ENCODE measurements around the gene SLC9A3. TPM values are rescaled to one million over a fixed set of nuclear protein-coding genes. Genes with fewer than 3 reads are reported as not detected.
"Not testable (repeated sequence)": the region's sequence is repeated elsewhere in the genome, so short reads cannot be mapped to it uniquely, and the experiment has no call there.

The SLC9A3 gene
- polyA plus RNA-seq, 10 donors = 1.3 to 3.3 (median 1.9) TPM

- no peak for DNase-seq
Measured at GRCh38 chr5:491119-491855, 33.0 kb downstream of the SLC9A3 start.

DNA sequence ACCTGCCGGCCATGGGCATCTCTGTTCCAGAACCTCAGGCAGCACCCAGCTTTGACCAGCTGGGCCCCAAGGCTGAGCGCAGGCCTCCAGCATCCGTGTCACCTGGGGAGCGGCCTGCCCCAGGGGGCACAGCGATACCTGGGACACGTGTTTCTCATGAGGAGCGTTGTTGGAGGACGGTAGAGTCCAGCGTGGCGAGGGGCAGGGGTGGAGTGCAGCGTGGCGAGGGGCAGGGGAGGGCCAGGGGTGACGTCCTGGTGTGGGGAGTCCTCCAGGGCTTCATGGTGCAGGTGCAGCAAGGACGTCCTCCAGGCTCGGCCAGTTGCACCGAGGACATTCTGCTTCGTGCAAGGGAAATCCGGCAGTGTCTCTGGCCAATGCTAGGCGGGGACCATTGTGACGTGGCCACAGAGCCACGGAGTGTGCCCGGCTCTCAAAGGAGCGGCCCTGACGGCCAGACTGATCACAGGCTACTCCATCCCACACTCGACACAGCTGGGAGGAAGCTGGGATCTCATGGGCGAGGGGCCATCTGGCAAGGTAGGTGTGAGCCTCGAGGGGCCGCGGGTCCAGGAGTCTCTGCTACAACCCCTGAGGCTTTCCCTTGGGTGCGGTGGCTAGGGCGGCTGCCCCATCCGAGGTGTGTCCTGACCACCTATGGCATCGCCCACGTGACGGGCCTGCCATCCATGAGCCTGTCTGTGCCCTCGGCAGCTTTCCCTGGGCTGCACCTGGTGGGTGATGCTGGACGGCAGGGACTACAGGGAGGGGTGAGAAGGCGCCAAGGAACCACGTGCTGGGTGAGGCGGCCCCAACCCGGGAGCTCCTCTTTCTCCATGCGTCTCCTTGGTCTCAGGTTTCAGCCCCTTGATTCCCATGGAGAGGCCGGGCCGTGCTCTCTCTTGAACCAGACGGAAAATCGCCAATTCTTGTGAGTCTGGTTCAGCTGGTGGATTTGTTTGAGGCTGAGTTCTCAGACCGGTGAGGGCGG lies 33.8 kb downstream of the SLC9A3 start:
- DNase-seq = no peak

GRCh38 chr5:489689-490080 lies 34.6 kb downstream of the SLC9A3 start:
- DNase-seq = no peak

DNA sequence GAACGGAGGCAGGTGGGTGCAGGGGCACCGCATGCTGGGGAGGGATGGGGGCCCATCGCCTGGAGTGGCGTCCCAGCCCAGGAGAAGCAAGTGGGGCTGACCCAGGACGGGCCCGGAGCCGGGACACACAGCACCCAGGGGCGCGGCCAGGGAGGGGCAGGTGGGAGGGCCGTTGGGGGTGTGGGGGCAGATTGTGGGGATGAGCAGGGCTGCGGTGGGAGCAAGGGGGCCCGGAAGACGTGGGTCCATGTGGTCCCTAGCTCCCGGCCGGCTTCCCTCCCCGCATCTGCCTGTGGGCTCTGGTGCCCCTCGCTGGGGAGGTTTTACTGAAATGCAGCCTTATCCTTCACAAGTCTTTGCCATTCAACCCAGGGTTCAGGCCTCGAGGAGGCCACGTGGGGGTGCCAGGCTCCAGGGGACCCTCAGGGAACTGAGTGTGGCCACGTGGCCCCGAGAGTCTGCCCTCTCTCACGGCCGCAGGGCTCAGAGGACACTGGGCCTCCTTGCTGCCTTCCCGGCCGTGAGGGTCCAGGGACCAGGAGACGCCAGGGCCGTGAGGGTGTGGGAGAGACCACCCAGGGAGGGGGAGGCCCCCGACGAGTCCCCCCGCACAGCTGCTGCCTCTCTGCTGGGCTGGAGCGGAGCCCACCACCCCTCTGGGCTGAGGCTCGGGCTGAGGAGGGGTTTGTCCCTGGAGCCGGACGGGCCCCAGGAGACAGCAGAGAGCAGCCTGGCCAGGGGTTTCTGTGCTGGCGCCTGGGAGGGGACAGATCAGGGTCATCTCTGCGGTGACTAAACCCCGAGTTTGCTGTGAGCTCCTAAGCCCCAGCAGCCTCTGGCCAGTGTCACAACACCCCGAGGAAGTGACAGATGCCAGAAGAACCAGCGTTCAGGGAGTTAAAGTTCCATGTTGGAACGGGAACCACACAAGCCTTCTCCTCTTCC lies 35.2 kb downstream of the SLC9A3 start:
- DNase-seq = no peak

- DNase-seq = no peak
Measured at GRCh38 chr5:488241-488640, 36.0 kb downstream of the SLC9A3 start.

- DNase-seq = not testable (repeated sequence)
Measured at GRCh38 chr5:486597-486996, 37.7 kb downstream of the SLC9A3 start.

- DNase-seq = no peak
Measured at GRCh38 chr5:485946-486491, 38.2 kb downstream of the SLC9A3 start.

GRCh38 chr5:485113-485945 lies 38.9 kb downstream of the SLC9A3 start:
- DNase-seq = no peak

DNA sequence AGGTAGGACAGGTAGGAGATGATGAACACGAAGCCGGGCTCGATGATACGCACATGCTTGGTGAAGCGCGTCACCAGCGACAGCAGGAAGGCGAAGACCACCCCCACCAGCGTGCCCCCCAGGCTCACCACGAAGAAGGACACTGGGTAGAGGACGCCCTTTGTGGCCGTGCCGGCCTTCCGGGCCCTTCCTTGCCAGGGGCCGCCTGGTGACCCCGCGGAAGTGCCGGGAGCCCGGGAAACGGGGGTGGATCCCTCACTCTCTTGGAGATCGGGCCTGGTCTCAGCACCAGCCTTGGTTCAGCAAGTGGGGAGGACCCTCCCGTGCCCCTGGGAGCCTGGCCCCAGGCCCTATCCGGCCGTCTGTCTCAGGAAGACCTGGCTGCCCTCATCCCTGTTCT lies 39.7 kb downstream of the SLC9A3 start:
- DNase-seq = no peak

DNA sequence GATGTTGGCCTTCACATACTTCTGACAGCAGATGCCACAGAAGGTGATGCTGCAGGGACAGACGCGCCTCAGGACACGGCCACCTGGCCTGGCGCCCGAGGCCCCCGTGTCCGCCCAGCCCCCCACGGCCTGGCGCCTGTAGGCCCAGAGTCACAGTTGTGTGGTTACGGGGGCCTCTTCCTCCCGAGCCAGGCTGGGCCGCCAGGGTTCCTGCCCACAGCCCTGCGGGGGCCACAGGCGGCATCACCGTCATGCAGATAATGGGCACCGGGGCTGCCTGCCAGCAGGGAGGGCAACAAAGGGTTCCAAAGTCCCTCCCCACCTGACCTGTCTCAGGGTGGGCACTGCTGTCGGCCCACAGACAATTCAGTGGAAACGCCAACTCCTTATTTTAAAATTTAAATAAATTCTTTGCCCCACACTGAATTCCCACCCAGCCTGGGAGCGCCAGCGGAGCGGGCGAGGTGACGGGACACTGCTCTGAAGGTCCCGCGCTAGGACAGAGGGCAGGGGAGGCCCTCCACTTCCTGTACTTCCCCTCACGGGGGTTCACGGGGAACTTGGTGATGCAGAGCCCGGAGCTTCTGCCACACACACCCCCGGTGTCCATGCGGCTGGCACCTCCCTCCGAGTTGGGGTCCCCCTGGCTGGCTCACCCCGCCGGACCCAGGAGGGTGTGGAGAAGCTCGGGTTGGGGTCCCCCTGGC lies 40.7 kb downstream of the SLC9A3 start:
- DNase-seq = no peak

DNA sequence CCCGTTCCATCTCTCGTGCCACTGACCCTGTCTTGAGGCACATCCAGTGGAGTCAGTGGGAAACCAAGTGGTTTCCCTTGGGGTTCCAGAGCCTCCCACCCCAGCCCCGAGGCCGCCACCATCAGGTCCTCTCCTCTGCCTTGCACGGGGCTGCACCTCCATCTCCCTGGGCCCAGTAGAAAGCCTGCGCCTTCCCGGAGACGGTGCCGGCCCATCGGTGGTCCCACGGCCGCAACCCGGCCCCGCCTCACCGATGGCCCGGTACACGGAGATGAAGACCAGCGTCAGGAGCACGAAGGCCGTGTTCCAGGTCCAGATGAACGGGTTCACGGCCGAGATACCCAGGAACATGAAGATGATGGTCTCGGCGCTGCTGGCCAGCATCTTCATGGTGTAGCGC lies 41.2 kb downstream of the SLC9A3 start:
- no peak for DNase-seq

- DNase-seq = no peak
Measured at GRCh38 chr5:482506-482905, 41.7 kb downstream of the SLC9A3 start.

- no peak for DNase-seq
Measured at GRCh38 chr5:482021-482420, 42.2 kb downstream of the SLC9A3 start.

- DNase-seq = no peak
Measured at GRCh38 chr5:481347-481746, 42.9 kb downstream of the SLC9A3 start.

- DNase-seq = no peak
Measured at GRCh38 chr5:479566-480319, 44.5 kb downstream of the SLC9A3 start.

- no peak for DNase-seq
Measured at GRCh38 chr5:478982-479535, 45.2 kb downstream of the SLC9A3 start.

DNA sequence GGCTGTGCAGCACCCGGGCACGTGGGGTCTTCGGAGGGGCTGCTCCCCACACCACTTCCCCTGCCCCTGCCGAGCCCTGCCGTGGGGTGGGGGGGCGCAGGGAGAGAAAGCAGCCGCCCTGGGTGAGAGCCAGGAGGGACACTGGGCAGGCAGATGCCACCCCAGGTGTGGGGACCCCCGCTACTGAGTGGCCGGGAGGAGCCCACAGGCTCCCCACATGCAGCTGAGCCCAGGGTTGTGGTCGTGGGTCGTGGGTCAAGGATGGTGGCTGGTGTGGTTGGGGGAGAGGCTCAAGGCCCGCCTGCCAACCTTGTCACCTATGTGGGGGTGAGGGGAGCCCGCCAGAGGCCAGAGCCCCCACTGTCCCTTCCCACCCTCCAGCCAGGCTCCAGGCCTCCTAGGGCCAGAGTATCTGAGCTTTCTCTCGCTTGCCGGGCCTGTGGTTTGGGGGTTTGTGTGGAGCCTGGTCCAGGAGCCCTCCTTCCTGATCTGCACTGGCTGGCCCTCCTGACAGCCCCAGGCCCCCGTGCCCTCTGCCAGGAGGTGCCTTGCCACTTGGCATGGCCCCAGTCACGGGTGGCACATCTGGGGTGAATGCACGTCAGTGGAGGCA lies 45.8 kb downstream of the SLC9A3 start:
- DNase-seq = no peak

GRCh38 chr5:477871-478270 lies 46.4 kb downstream of the SLC9A3 start:
- no peak for DNase-seq

Measured in muscle of back (tissue), 11 donors.